GM18861 (cell line): Measurements from ENCODE around the gene FOSL2.

ENCODE experiments used
- ATAC-seq: cut with Tn5 transposase; IDR thresholded peaks from one replicate; pipeline ENCODE4 v1.9.1; 2021; ENCODE audit not compliant: unreplicated experiment

FOSL2 gene

DNA sequence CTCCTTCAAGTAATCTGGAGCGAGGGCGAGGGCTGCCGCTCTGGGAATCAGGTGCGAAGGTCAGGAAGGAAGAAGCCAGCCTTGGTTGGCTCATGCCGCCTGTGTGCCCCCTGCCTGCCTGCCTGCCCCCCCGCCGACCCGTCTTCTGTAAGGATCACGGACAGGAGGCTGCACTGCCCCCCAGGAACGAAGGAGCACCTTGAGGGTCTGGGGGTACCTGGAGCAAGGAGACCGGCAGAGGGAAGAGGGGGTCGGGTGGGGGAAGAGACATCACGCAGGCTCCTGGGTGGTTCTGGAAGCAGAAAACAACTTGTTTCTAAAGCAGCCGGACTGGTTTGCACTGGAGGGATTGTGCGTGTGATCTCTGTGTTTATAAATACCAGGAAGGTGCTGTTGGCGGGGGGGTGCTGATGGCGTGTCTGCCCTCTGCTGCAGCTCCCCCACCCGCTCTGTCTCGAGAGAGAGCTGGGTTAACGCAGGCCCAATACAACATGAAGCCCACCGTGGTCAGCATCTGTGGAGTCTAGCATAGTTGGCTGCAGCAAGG, 1.7 kb downstream of the FOSL2 start:
- ATAC-seq = no peak

DNA sequence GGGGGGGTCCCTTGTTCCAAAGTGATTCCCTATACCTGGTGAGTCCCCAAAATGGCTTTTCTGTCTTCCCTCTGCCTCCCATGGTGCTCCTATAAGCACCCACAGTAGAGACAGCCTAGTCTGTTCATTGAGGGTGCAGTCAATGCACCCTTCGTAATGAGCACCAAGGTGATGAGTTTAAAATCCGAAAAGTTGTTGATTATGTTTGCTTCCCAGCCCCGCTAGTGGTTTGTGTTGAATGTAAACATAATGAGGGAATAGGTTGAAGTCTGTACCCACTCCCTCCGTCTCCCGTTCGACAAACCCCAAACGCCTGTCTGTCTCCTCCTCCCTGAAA, 2.3 kb downstream of the FOSL2 start:
- no peak for ATAC-seq

DNA sequence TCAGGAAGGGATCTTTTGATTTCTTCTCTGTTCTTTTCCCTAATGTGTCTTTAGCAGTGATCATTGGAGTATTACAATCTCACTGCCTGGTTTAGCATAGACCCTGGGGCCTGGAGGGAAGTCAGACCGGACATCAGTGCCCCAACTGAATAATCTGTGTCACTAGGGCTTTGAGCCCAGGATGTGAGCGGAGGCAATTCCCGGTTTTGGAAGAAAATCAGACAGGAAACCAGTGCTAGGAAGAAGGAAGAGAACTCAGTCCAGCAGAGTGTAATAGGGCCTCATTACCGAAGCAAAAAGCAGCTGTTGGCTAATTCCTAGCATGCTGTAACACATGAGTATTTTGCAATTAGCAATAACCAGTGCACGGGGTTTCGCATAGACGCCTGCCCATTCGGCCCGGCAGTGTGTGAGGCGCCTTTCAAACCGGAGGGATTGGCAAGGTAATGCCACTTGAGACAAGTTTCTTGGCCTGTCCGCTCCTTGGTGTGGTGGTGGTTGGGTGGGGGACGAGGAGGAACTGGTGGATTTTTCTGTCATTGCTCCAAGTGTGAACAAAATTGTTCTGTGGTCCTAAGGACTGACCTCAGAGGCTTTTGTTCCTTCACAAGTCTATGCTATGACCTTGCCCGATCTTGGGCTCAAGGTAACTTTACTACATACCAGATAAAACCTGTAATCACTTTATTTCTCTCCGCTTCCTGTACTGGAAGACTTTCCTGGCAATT, 2.8 kb downstream of the FOSL2 start:
- no peak for ATAC-seq

DNA sequence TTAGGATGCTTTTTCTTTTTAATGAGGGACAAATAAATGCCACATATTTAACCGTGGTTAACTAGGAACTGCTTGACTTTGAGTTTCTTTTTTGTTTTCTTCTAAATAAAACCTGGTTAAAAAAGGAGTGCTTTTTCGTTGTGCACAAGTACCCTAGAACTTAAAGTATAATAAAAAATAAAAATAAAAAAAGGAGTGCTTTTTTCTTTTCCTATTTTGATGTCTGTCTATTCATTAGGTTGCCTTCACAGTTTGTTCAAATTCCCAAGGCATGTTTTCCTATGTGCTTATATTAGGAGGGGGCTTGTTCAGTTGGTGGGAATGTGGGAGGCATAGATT, 4.4 kb downstream of the FOSL2 start:
- ATAC-seq = no peak

DNA sequence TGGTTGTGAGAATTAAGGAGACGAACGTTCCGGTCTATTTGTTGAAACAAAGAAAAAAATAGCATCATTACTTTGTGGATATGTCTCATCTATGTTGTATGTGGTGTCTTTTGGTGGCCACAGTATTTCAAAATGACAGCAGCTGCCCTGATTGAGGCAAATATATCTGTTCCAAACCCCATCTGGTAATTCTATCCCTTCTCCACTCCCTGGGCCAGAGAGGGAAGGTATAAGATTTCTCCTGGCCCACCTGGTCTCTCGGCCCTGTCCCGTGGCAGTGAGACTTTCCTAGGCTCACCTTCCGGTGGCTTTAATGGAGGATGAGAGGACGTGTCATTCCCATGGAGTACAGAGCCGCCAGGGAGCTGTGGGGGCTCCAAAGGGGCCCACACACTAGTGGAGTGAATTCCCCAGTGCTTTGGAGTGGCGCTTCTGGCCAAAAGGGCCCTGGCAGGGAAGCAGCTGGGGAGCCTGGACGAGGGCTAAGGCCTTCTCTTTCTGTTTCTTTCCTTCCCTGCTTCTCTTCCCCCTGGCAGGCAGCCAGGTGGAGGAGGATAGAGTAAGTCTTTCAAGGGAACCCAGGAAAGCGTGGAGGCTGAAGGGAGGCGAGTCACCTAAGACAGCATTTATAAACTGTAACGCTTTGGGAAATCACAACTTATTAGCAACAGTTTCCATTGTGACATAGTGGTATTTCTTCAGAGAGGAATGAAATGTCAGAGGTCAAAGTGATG, 5.6 kb downstream of the FOSL2 start:
- no peak for ATAC-seq

DNA sequence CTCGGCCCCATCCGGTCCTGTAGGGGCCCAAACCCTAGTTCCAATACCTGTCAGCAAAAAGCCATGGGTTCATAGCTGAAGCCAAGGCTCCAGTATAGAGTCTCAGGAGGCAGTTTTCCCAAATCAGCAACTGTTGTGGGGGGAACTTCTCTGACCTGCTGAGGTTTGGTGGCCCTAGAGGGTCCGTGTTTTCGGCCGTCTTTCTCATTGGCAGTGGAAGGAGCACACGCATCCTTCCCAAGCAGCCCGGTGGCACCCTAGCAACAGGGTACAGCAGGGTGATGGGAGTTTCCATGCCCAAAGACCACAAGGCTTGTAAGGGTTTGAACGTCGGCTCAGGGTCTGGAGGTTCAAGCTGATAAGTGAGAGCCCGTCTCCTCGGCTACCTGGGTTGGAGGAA, 6.6 kb downstream of the FOSL2 start:
- ATAC-seq = no peak

DNA sequence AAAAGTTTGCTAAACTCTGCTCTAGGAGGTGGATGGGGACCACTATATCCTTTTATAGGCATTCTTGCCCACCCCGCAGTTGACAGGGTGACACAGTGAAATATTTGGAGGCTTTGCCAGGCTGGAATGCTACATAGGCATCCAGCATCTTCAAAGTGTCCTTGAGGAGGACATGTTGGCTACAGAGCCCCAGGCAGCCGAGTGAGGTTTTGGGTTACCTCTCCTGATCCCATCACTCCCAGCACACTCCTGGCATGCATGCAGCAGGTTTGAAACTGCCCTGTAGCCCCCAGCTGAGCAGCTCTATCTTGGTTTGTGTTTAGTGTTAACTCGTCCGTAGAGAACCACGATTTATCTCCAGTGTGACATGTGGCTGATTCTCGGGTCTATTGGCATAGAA, 7.3 kb downstream of the FOSL2 start:
- ATAC-seq = no peak

DNA sequence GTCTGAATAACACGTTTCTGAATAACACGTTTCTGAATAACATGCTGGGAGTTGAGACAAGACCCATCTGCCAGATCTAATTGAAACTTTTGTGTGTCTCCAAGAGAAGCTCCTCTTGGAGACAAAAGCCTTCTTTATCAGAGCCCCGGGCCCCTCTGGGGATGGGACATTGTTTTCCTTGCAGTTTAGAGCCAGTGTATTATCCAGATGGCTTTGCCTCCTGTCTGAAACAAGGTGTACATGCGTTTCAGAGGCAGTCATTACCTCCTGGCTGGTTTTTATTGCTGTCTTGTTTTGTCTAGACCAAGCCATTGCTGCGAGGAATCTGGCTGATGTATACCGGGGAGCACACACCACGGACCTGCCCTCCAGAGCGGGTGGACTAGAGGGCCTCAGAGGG, 7.8 kb downstream of the FOSL2 start:
- no peak for ATAC-seq

DNA sequence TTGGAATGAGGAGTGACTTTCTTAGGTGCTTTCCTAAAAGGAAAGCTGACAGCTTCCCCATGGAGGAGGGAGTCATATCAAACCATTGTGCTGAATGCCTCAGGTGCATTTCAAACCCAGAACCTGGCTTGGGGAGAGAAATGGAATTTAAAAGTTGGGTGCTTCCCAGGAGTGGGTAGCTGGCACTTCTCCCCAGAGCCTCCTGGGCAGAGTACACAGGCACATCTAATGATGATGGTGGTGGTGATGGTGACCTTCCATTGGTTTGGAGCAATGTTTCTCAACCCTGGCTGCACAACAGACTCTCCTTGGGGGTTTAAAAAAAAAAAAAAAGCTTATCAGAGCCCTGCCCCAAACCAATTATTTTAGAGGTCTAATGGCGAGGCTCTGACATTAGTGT, 8.3 kb downstream of the FOSL2 start:
- no peak for ATAC-seq

DNA sequence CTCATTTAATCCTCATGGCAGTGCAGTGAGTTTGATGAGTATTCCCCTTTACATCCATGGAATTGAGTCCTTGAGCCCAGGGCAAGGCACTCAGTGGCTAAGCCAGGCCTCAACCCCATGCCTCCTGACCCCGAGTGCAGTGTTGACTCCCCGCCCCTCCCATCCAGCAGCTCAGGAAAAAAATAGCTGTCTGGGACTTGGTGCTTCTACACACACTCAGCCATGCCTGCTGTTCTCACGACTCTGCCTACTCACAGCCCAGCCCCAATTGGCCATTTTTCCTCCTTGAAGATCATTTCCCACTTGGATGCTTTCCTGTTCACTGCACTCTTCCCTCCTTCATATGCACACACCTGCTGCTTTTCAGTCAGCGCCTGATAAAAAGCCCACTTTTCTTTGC, 8.8 kb downstream of the FOSL2 start:
- ATAC-seq = no peak

DNA sequence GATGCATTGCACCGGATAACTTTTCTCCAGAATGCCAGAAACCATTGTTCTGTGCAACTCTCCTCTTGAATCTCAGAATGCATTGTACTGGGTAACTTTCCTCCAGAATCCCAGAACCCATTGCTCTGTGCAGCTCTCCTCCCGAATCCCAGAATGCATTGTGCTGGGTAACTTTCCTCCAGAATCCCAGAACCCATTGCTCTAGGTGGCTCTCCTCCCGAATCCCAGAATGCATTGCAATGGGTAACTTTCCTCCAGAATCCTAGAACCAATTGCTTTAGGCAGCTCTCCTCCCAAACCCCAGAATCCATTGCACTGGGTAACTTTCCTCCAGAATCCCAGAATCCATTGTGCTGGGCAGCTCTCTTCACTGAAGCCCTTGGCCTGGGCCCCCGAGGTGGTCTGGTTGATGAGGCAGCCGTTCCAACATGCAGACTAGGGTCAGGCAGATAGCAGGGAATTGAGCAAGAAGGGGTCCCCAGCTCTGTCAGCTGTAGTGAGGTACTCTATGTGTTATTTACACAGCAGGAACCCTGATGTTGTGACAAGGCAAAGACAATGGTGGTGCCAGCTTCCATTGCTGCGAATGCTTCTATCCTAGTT, 9.4 kb downstream of the FOSL2 start:
- ATAC-seq = no peak

DNA sequence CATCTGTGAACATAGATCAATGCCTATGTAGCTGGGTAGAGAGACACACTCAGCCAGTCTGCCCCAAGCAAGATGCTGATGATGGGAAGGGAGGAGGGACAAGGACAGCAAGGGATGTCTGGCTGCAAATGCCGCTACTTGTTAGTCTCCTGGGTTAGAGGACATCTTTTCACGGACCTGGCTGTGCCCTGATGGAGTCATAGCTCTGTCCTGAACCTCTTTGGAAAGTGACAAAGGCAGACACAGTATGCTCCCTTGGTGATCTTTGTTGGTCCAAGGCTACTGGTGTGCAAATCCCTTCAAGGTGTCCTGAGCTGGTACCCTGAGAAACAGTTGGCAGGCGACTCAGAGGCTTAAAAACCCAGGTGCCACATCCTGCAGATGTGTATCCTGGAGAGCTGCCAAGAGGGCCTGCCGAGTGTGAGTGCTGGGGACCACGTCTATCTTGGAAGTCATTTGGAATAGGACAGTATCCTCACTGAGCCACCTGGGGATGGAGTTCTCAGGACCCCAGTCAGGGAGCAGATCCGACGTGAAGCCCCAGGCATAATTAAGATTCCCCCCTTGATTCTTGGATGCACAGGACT, 10.8 kb downstream of the FOSL2 start:
- no peak for ATAC-seq

DNA sequence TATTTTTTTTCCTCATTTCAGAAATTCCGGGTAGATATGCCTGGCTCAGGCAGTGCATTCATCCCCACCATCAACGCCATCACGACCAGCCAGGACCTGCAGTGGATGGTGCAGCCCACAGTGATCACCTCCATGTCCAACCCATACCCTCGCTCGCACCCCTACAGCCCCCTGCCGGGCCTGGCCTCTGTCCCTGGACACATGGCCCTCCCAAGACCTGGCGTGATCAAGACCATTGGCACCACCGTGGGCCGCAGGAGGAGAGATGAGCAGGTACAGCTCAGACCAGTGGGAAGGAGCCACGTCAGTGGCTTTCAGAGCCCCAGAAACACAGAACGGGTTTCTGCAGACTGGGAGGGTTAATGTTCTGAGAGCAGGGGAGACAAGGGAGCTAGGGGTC, 11.4 kb downstream of the FOSL2 start:
- ATAC-seq = no peak

DNA sequence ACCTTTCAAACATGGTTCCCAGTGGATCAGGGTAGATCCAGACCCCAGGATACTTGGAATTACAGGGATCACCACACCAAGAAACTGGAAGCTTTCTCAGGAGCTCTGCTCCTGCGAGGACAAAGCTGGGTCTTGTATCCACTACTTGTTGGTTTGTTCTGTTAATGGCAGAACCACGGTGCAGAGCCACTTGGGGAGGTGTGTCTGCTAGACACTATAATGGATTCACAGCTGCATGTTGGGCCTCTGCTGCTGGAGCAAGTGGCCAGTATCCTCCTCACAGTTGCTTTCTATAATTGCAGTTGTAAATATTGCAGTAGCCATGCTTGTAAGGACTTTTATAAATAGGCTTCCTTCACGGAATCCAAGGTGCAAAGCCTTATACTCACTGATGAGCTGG, 12.9 kb downstream of the FOSL2 start:
- no peak for ATAC-seq

DNA sequence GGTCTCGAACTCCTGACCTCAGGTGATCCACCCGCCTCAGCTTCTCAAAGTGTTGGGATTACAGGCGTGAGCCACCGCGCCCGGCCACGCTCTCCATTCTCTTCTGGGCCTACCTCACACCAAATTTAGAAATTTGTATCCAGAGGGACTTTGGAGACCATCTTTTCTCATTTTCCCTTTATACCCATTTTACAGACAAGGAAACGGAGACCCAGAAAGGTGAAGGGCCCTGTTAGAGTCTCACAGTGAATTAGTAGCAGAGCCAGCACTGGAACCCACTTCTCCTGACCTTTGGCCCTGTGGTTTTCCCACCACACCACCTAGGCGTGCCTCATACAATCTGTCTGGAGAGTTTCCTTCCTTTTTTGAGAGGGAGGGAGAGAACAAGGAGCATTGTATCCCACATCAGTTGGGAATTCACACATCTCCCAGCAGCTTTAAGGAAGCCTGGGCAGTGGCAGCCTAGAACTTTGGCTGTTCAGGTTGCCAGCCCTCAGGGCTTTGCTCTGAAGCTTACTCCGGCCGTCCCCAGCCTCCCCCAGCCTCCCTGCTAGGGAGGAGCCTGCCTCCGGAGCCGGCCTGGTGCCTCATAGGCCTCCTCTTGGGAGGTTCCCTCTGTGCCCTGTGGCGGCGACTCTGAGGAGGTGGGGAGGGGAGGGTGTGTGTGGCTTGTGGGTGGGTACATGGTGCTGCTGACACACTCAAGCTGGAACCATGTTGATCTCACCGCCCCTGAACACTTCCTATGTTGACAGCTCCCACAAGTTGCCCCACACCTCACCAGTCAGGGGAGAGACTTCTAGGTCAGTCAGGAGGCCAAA, 13.8 kb downstream of the FOSL2 start:
- ATAC-seq = no peak

DNA sequence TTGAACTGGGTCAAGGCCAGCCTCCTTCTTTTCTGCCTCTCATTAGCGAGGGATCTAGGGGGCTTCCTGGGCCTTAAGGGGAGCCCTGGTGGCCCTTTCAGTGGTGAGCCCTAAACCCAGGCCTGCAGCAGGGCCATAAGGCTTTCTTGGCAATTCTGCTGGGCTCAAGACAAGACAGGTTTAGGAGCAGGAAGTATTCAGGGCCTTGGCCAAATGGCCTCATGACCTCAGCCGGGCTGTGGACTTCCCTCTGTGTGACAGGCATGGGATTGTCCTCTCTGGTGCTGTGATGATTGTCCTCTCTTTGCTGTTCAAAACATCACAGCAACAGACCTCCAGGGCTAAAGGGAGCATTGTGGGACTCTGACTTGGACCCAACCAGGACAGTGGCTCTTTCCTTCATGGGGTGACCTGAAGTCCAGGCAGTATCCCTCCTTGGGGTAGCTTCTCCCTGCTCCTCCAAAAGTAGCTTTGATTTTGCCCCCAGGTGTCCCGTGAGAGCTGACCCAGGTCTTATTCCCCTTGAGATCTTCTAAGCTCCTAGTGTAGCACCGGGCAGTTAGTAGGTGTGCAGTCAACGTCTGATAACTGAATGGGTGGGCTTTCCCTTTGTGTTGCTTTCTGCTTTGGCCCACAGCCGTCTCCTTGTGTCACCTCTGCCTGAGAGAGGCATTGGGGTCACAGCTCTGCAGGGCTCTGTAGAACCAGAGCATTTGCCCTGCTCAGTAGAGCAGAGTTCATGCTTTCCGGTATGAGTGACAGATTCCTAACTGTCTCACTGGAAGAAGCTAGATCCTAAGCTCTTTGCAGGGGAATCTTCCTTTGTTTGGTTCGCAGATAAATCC, 14.7 kb downstream of the FOSL2 start:
- no peak for ATAC-seq

DNA sequence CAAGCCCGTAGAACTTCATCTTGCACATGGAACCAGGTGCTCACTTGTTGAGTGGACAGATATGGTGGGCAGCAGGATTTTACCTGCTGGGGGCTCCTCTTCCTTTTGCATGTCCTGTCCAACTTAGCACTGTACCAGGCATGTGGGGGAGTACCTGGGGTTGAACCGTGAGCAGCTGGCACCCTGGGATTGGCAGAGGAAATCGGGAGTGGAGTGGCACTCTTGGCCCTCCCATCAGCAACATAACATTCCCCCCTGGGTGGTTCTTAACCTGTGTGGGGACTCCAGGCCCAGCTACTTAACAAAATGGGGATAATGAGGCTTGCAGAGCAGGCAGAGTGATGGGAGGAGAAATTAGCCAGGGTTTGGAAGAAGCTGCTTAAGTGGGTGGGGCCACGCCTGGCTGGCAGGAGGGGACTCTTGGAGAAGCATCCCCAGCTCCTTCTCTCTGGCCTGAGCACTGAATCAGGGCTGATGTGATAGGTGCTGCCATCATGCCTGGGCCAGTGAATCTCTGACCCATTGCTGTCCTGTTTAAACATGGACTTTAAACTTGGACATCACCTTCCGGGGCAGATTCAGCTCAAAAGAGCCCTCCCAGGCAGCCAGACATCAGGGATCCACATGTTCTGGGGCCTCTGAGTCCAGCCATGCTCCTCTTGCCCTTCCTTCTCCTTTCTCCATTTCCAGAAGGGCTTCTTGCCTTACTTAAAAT, 15.5 kb downstream of the FOSL2 start:
- ATAC-seq = no peak

DNA sequence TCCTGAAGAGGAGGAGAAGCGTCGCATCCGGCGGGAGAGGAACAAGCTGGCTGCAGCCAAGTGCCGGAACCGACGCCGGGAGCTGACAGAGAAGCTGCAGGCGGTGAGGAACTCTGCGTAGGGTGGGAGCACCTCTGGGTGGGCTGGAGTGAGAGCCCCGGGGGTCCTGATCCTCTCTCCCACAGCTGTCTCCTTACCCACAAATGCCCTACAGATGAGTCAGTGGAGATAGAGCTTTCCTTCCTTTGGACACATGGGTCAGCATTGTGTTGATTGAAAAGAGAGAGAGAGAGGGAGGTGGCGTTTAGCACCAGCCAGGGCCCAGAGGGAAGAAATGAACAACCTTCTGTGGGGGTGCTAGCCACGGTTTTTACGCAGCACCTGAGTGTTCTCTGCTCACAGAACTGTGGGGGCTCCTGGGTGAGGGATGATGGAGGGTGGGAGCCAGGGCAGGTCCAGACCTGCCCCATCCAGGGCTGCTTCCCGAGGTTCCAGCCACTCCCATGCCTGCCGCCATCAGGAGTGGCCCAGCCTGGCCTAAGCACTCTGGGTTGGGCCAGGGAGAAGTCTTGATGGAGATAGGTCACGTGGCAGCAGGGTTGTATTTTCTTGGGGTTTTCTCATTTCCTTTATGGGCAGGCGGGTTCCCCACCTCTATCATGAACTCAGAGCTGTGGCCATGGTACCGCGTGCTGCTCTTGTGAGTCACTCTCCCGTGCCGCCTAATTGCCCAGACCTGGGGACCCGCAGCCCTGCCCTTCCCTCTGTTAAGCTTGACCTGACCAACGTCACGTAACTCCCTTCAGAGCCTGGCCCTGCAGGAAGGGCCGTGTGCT, 16.3 kb downstream of the FOSL2 start:
- no peak for ATAC-seq
